ENCODE measurements around the gene RADIL. TPM values are rescaled to one million over a fixed set of nuclear protein-coding genes. Genes with fewer than 3 reads are reported as not detected.

RADIL gene
- total and polyA plus RNA-seq, 7 donors: 0.65 to 3.8 (median 2.6) TPM

- 91 to 96% (median 94%) methylated on average over 15 of the region's 15 CpGs for WGBS, 3 donors
- no peak for DNase-seq
- intact Hi-C loops (cut with DNase I): no loop called here
- Histone ChIP-seq H3K27ac (no peak overlapping the region), H3K27me3 (ENCODE audit: insufficient read depth in 3 of 3, low read length in 2 of 3) (peaks cover 0 to 7% (median 5%) of the 10 kb centered on the region in 3 donors), H3K9me3 (no peaks in the 10 kb centered on the region), H3K4me1 (no peaks in the 10 kb centered on the region), H3K4me3 (no peak overlapping the region), H3K36me3 (ENCODE audit: insufficient read depth in 1 of 2, low read depth in 1 of 2) (no peaks in the 10 kb centered on the region)
- TF ChIP-seq CTCF (IDR thresholded peaks at IDR 0.05): no peak
- no peak for ATAC-seq
Measured at GRCh38 chr7:4875391-4875790, 8.1 kb downstream of the RADIL start.

- intact Hi-C loops (cut with DNase I): no loop called here
- no peak for TF ChIP-seq CTCF (IDR thresholded peaks at IDR 0.05)
Measured at GRCh38 chr7:4873071-4873944, 10.2 kb downstream of the RADIL start.

GRCh38 chr7:4871930-4872675 lies 11.4 kb downstream of the RADIL start:
- TF ChIP-seq CTCF (IDR thresholded peaks at IDR 0.05): no peak
- intact Hi-C loops (cut with DNase I): no loop called here
- H3K4me1 ChIP-seq: no peaks in the 10 kb centered on the region
- ATAC-seq (no peak), DNase-seq (no peak)
- peaks cover 0 to 5% (median 0%) of the 10 kb centered on the region in 3 donors for H3K27me3 ChIP-seq (ENCODE audit: insufficient read depth in 3 of 3, low read length in 2 of 3)
- H3K4me3 ChIP-seq: no peak overlapping the region
- WGBS, 3 donors: 59 to 65% (median 59%) methylated on average over 19 of the region's 19 CpGs
- no peak overlapping the region for H3K27ac ChIP-seq
- H3K9me3 ChIP-seq: no peaks in the 10 kb centered on the region
- no peaks in the 10 kb centered on the region for H3K36me3 ChIP-seq (ENCODE audit: insufficient read depth in 1 of 2, low read depth in 1 of 2)

More at GRCh38 chr7:4873071-4873944, 10.2 kb downstream of the RADIL start:
- Histone ChIP-seq H3K4me3 (no peak overlapping the region), H3K9me3 (no peaks in the 10 kb centered on the region), H3K4me1 (no peaks in the 10 kb centered on the region), H3K36me3 (ENCODE audit: insufficient read depth in 1 of 2, low read depth in 1 of 2) (no peaks in the 10 kb centered on the region), H3K27me3 (ENCODE audit: insufficient read depth in 3 of 3, low read length in 2 of 3) (peaks cover 0 to 5% (median 0%) of the 10 kb centered on the region in 3 donors), H3K27ac (no peak overlapping the region)
- DNase-seq: no peak
- 85 to 88% (median 85%) methylated on average over 31 of the region's 31 CpGs for WGBS, 3 donors
- no peak for ATAC-seq

GRCh38 chr7:4871056-4871680 lies 12.3 kb downstream of the RADIL start:
- no peak for TF ChIP-seq CTCF (IDR thresholded peaks at IDR 0.05)
- WGBS, 3 donors: 80 to 88% (median 86%) methylated on average over 23 of the region's 23 CpGs
- H3K36me3 ChIP-seq (ENCODE audit: insufficient read depth in 1 of 2, low read depth in 1 of 2): no peaks in the 10 kb centered on the region
- intact Hi-C loops (cut with DNase I): no loop called here
- H3K27me3 ChIP-seq (ENCODE audit: insufficient read depth in 3 of 3, low read length in 2 of 3): peaks cover 0 to 5% (median 0%) of the 10 kb centered on the region in 3 donors
- DNase-seq (no peak), ATAC-seq (no peak)
- no peaks in the 10 kb centered on the region for H3K4me1 ChIP-seq
- no peaks in the 10 kb centered on the region for H3K9me3 ChIP-seq
- H3K27ac ChIP-seq: no peak overlapping the region
- H3K4me3 ChIP-seq: no peak overlapping the region
